Measurements from ENCODE around the gene SLC38A10. TPM values are rescaled to one million over a fixed set of nuclear protein-coding genes. Genes with fewer than 3 reads are reported as not detected.

Gene SLC38A10
- total RNA-seq, 1 donor from 2014 or later, result 71.6 TPM

DNA sequence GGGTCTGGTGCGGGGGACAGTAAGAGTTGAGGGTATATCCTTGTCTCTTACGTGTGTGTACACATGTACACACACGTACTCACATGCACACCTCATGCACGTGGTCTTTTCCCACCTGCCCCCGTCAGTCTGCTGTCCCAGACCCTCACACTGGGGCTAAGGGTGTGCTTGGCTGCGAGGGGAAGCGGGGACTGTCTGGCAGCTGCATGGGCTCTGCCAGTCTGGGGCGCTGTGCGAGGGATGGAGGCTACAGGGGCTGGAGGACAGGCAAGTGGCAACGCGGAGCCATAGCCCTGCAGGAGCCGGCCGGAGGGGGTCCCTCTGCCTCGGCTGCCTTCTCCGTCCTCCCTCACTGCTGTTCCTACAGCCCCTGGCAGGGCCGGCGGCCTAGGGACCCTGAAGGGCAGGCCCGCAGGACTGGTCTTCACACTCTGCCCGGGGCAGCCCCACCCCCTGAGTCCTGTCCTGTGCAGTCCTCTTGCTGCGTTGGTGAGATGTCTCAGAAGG, 20.8 kb upstream of the SLC38A10 start:
- no peak for DNase-seq (ENCODE audit: low read depth)
- H3K4me3 ChIP-seq (ENCODE audit: low read depth, low read length), result no peak overlapping the region
- TF ChIP-seq, protein P1, sequence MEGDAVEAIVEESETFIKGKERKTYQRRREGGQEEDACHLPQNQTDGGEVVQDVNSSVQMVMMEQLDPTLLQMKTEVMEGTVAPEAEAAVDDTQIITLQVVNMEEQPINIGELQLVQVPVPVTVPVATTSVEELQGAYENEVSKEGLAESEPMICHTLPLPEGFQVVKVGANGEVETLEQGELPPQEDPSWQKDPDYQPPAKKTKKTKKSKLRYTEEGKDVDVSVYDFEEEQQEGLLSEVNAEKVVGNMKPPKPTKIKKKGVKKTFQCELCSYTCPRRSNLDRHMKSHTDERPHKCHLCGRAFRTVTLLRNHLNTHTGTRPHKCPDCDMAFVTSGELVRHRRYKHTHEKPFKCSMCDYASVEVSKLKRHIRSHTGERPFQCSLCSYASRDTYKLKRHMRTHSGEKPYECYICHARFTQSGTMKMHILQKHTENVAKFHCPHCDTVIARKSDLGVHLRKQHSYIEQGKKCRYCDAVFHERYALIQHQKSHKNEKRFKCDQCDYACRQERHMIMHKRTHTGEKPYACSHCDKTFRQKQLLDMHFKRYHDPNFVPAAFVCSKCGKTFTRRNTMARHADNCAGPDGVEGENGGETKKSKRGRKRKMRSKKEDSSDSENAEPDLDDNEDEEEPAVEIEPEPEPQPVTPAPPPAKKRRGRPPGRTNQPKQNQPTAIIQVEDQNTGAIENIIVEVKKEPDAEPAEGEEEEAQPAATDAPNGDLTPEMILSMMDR (conservative IDR thresholded peaks at IDR 0.05; ENCODE audit: low read depth, low read length), result no peak

DNA sequence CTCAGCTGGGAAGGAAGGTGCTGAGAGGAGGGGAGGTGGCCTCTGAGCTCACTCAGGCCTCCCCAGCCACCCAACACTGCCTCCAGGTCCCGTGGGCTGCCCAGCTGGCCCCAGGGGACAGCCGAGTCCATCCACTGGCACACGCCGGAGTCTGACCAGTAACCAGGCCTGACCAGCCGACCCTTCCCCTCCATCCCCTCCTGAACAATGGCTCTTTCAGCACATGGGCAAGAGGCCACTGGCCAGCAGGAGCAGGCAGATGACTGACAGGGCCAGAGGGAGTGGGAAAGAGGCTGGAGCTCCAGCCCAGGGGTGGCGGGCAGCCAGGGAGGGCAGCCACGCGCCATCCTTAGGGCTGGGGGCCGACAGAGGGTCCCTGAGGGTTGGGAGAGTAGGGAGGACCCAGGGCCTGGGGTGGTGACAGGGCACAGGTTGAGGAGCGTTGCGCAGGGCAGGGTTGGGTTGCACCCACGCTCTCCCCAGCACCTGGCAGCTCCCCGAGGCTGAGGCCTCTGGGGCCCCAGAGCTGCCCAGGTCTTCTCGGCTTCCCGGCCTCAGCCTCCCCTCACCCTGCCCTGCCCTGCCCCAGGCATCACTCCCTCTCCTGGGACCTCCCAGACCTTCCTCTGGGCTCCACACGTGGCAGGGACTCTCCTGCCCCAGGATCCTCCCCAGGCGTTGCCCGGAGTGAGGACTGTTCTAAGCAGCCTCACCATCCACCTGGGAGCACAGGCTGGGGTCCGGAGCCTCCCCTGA, 20.2 kb upstream of the SLC38A10 start:
- DNase-seq (ENCODE audit: low read depth), result no peak
- TF ChIP-seq, protein P1 (conservative IDR thresholded peaks at IDR 0.05; ENCODE audit: low read depth, low read length), result no peak
- H3K4me3 ChIP-seq (ENCODE audit: low read depth, low read length), result no peak overlapping the region

DNA sequence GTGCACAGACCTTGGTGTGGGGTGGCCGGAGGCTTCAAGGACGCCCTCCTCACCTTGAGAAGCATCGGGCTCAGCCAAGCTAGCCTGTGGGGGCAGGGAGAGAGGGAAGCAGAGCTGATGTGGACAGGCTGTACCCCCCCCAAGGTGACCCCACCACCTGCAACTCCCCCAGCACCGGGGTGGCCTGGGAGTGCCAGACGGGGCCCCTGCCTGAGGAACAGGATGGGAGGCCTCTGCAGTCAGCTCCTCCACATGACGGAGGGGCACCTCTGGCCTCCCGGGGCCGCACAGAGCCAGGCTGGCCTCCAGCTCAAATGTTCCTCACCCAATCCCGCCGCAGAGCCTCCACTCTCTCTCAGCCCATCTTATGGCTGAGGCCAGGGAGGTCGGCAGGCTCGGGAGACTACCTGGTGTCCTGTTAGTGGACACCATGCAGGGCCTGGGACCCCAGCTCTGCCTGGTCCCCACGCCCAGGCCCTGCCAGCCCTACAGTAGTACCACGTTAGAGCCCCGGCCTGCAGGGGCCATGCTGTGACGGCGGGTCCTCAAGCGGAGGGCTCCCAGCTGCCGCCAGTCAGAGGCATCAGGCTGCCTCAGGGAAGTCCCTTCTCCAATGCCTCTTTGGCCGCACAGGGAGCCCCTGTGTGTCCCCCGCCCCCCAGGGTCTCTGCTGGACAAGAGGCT, 19.4 kb upstream of the SLC38A10 start:
- DNase-seq (ENCODE audit: low read depth), result no peak
- TF ChIP-seq, protein P1 (conservative IDR thresholded peaks at IDR 0.05; ENCODE audit: low read depth, low read length), result no peak
- H3K4me3 ChIP-seq (ENCODE audit: low read depth, low read length), result no peak overlapping the region

DNA sequence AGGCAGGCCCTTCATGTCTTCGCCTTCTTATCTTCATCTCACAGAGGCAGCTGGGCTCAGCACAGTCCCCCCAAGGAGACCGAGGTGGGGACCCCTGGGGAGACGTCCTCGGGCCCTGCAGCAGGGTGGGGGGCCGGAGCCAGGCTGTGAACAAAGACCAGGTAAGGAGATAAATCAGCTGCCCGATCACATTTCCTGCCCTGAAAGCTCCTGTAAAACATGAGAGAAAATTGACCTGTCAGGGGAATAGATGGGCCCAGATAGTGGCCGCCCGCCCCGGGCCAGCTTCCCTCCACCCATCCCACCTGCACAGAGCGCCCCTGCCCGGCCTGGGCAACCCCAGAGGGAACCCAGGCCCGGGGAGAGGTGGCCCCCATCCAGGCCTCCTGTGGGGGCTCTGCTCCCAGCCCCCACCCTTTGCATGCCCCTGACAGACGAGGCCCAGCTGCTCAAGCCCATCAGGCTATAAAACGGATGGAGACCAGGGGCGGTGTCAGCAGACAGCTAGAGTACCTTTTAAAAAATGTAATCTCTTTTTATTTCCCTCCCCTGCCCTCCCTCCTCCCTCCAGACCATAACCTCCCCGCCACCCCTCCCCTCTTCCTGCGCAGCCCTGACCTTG, 18.8 kb upstream of the SLC38A10 start:
- no peak overlapping the region for H3K4me3 ChIP-seq (ENCODE audit: low read depth, low read length)
- TF ChIP-seq, protein P1 (conservative IDR thresholded peaks at IDR 0.05; ENCODE audit: low read depth, low read length), result no peak
- no peak for DNase-seq (ENCODE audit: low read depth)

DNA sequence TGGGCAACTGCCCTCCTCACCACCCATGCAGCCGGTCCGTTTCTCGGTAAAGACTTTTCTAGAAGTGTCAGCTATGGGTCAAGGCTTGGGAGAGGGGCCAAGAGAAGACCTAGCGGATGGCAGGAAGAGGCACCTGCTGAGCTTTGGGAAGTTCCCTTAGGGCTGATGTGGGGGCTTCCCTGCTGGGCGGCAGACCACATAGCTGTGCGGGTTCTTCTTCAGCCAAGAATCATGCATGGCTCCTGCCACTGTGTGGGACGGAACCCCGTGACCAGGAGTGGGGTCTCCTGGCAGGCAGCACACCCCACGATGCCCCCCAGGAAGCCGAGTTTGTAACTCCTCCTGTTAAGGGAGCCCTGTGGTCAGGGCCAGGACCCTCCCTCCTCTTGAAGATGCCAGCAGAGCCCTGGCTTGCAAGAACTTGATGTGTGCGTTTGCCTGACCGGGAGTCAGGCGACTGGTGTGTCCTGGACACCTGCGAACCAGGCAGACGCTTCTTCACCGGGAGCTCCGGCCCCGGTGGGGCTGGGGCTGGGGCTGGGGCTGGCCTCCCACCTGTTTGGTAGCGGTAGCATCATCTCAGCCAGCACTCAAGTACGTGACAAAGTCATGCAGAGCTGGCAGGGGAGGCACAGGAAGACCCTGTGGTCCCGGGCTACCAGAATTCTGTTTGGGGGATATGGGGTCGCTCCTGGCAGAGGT, 17.7 kb upstream of the SLC38A10 start:
- TF ChIP-seq, protein P1 (conservative IDR thresholded peaks at IDR 0.05; ENCODE audit: low read depth, low read length), result no peak
- no peak overlapping the region for H3K4me3 ChIP-seq (ENCODE audit: low read depth, low read length)
- DNase-seq (ENCODE audit: low read depth), result no peak

DNA sequence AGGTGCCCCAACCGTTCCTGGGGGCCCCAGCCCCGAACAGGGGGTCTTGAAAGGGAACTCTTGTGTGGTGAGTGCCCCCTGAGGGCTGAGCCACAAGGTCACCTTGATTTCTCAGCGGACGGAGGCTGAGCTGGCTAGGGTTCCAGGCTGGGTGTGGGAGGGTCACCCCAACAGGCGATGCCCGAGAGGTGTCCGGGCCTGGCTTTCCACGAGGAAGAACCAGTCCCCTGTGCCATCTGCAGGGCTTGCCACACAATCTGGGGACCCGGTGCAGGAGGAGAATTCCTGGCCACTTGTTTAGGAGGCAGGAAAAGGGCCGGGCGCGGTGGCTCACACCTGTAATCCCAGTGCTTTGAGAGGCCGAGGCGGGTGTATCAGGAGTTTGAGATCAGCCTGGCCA, 16.8 kb upstream of the SLC38A10 start:
- no peak for DNase-seq (ENCODE audit: low read depth)
- no peak overlapping the region for H3K4me3 ChIP-seq (ENCODE audit: low read depth, low read length)
- TF ChIP-seq, protein P1 (conservative IDR thresholded peaks at IDR 0.05; ENCODE audit: low read depth, low read length), result no peak
